GM12892 (cell line): Measurements from ENCODE around the gene GIPC1.

Experiments used
- POLR2A ChIP-seq: IDR thresholded peaks from 2 replicates; pipeline ENCODE4 v1.6.1; 2011; ENCODE audit warnings: low read depth, low read length, control low read depth
- POLR2AphosphoS5 ChIP-seq: IDR thresholded peaks from 2 replicates; pipeline ENCODE4 v1.6.1; 2011; ENCODE audit warnings: low read depth, low read length, control low read depth
- TAF1 ChIP-seq: IDR thresholded peaks from 2 replicates; pipeline ENCODE4 v1.6.1; 2011; ENCODE audit warnings: low read depth, mild to moderate bottlenecking, control low read depth, low read length, borderline replicate concordance

DNA sequence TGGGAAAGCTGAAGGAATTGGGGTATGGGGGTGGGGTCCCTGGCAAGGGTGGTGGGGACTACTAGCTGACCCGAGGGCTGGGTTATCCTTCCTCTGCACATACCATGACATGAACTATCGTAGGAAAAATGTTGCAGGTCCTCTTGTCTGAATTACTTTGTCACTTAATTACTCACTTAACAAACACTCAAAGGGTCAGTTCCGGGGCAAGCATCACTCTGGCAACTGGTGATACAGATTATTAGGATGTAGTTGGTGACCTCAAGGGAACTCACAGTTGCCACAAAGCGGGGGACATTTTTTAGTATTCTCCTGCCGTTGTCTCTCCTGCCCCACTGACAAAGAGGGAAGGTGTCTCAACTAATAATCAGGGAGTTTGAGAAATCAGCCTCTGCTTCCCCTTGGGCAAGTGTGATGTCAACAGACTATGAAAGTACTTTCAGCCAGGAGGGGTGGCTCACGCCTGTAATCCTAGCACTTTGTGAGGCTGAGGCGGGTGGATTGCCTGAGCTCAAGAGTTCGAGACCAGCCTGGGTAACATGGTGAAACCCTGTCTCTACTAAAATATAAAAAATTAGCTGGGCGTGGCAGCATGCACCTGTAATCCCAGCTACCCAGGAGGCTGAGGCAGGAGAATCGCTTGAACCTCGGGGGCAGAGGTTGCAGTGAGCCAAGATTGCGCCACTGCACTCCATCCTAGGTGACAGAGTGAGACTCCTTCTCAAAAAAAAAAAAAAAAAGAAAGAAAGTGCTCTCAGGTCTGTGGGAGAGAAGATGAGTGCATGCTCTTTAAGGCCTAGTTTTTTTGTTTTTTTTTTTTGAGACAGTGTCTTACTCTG, 12.0 kb upstream of the GIPC1 start:
- TF ChIP-seq POLR2A (no peak), POLR2AphosphoS5 (no peak), TAF1 (no peak)
